NB4 (cell line): ENCODE measurements around the gene ZNF664.

Source experiments
- POLR2A ChIP-seq: IDR thresholded peaks from 2 replicates; pipeline ENCODE4 v1.6.1; 2011; ENCODE audit warnings: mild to moderate bottlenecking; ENCODE audit not compliant: insufficient read length; ENCODE audit errors: extremely low read depth
- TF ChIP-seq, protein P1 (sequence below): IDR thresholded peaks from one replicate; pipeline ENCODE4 v1.5.1; 2012; ENCODE audit warnings: low read depth, low read length

DNA sequence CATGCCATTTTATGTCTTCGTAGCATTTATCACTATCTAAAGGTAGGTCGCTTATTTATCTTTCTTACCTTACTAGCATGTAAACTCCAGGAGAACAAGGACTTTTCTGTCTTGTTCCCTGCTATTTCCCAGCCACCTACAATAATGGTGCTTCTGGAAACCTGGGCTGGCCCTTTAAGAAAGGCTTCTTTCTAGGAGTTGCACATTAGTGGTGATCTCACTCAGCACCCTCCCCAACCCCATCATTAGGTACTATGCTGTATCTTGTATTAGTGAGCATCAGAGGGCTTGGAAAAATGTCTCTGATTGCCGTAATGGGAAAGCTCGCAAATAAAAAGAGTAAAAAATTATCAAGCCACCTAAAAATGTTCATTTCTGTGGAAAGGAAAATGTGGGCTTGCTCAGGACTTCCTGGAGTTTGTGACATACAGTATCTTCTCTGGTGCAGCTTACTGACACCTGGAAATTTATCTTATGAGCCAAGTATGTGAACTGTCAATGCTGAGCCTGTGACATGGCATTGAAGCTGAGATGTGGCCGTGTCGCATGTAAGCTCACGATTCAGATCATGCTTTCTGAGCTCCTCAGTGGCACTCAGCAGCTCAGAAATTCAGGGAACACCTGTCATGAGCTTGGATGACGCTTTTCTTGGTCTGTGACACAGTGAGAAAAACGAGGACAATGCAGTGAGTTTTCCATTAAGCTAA lies 12.8 kb upstream of the ZNF664 start:
- TF ChIP-seq, protein P1, sequence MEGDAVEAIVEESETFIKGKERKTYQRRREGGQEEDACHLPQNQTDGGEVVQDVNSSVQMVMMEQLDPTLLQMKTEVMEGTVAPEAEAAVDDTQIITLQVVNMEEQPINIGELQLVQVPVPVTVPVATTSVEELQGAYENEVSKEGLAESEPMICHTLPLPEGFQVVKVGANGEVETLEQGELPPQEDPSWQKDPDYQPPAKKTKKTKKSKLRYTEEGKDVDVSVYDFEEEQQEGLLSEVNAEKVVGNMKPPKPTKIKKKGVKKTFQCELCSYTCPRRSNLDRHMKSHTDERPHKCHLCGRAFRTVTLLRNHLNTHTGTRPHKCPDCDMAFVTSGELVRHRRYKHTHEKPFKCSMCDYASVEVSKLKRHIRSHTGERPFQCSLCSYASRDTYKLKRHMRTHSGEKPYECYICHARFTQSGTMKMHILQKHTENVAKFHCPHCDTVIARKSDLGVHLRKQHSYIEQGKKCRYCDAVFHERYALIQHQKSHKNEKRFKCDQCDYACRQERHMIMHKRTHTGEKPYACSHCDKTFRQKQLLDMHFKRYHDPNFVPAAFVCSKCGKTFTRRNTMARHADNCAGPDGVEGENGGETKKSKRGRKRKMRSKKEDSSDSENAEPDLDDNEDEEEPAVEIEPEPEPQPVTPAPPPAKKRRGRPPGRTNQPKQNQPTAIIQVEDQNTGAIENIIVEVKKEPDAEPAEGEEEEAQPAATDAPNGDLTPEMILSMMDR, result no peak
- no peak for TF ChIP-seq POLR2A
